A673 (cell line): ENCODE data around the gene RABGGTA.

Source experiments
- CTCF ChIP-seq: fragments of 300-800, 200-600 bp; sonication (generic); conservative IDR thresholded peaks from 2 replicates; pipeline ENCODE4 v1.5.1; 2017; ENCODE audit warnings: low read depth, mild to moderate bottlenecking, antibody characterized with exemption, low read length, moderate library complexity, mixed read lengths
- EZH2 ChIP-seq: fragments of 200-600 bp; sonication (generic); IDR thresholded peaks from 2 replicates; pipeline ENCODE4 v1.6.1; 2017; ENCODE audit warnings: borderline replicate concordance, low read depth, mild to moderate bottlenecking, mixed read lengths, antibody characterized with exemption, low read length; ENCODE audit not compliant: poor library complexity, severe bottlenecking

- TF ChIP-seq CTCF, result no peak
- no peak for TF ChIP-seq EZH2
These were observed 41.5 kb upstream of the RABGGTA start for GRCh38 chr14:24312736-24313507.
